GM18502 (cell line): ENCODE data around the gene CDHR4.

Source experiments
- ATAC-seq: cut with Tn5 transposase; IDR thresholded peaks from one replicate; pipeline ENCODE4 v1.9.1; 2021; ENCODE audit warnings: mild to moderate bottlenecking; ENCODE audit not compliant: unreplicated experiment, poor library complexity

Gene CDHR4

GRCh38 chr3:49747792-49748480 lies 51.7 kb downstream of the CDHR4 start:
- ATAC-seq: no peak

GRCh38 chr3:49745986-49746385 lies 53.7 kb downstream of the CDHR4 start:
- no peak for ATAC-seq
